ENCODE results near the gene TTLL7. TPM values are rescaled to one million over a fixed set of nuclear protein-coding genes. Genes with fewer than 3 reads are reported as not detected.

The TTLL7 gene
- total and polyA plus RNA-seq, 8 donors: 3.9 to 15.0 (median 6.4) TPM

DNA sequence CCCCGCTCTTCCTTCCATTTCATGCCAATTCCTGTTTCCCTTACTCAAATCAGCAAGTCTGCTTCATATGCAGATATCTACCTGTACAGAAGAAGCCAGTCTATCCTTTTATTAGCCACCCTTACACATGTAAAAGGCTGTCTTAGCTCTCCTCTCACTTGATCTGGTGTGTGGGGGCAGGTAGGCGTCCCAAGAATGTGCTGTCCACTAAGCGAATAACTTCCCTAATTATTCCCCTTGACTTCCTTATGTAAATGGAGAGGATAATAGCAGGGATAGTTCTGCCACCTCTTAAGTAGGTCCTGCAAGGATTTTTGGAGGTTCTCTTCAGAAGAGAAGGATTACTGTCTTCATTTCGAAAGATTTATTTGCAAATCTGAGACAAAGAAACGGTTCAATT is 160.4 kb downstream of the TTLL7 start:
- intact Hi-C loops (cut with DNase I): no loop called here
- DNase-seq (no peak), ATAC-seq (no peak)
- H3K27ac ChIP-seq: no peak overlapping the region
- no peaks in the 10 kb centered on the region for H3K4me1 ChIP-seq
- TF ChIP-seq, protein P1, sequence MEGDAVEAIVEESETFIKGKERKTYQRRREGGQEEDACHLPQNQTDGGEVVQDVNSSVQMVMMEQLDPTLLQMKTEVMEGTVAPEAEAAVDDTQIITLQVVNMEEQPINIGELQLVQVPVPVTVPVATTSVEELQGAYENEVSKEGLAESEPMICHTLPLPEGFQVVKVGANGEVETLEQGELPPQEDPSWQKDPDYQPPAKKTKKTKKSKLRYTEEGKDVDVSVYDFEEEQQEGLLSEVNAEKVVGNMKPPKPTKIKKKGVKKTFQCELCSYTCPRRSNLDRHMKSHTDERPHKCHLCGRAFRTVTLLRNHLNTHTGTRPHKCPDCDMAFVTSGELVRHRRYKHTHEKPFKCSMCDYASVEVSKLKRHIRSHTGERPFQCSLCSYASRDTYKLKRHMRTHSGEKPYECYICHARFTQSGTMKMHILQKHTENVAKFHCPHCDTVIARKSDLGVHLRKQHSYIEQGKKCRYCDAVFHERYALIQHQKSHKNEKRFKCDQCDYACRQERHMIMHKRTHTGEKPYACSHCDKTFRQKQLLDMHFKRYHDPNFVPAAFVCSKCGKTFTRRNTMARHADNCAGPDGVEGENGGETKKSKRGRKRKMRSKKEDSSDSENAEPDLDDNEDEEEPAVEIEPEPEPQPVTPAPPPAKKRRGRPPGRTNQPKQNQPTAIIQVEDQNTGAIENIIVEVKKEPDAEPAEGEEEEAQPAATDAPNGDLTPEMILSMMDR (IDR thresholded peaks at IDR 0.05): no peak
- H3K4me3 ChIP-seq: no peak overlapping the region
- H3K36me3 ChIP-seq: no peaks in the 10 kb centered on the region
- no peaks in the 10 kb centered on the region for H3K9me3 ChIP-seq
- H3K27me3 ChIP-seq: no peaks in the 10 kb centered on the region

DNA sequence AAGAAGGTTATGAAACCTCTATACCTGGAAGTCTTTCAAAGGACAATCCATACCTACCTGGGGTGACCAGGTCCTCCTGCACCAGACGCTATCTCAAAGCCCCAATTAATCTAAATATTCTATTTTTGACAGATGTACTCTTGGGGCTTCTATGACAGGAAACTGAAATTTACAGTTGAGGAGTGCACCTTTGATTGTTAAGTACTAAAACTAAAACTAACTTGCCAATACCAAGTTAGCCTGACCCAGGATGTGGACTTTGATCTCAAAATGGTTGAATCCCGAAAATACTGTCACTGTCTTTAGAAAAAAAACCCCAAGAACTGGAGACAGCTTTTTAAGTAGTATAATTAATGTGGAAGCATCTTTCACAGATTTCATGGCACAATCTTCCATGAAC is 162.4 kb downstream of the TTLL7 start:
- no peak for ATAC-seq

DNA sequence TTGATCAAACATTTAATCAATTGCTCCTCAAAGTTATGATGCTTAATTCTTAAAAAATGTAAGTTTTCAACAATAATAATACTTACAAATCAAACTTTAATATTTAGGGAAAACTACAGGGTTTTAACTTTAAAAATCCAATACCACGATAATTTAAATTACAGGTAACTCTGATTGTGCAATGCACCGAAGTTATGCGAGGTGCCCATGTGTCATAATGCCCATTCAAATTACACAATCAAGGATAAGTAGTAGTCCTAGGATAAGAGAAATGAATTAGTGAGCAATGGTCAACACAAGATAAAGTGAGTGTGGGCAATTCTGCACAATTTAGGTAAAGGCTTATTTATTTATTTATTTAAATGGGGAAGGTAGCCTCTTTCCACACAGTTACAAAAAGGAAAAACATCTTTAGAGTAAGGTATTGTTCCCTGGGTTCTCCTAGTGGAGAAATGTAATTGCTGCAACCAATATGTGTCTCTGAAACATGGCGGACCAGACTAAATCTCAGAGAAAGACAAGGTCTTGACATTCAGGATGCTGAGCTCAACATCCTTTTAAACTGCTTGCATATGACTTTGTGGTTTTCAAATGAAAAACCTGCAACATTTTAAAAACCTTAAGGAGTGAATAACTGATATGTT is 164.2 kb downstream of the TTLL7 start:
- H3K27me3 ChIP-seq: no peaks in the 10 kb centered on the region
- DNase-seq (no peak), ATAC-seq (no peak)
- H3K4me3 ChIP-seq: no peak overlapping the region
- H3K9me3 ChIP-seq: no peaks in the 10 kb centered on the region
- no peaks in the 10 kb centered on the region for H3K36me3 ChIP-seq
- TF ChIP-seq, protein P1 (IDR thresholded peaks at IDR 0.05): no peak
- intact Hi-C loops (cut with DNase I): no loop called here
- H3K4me1 ChIP-seq: no peaks in the 10 kb centered on the region
- no peak overlapping the region for H3K27ac ChIP-seq

More for the DNA sequence above, 162.4 kb downstream of the TTLL7 start:
- Histone ChIP-seq H3K36me3 (no peaks in the 10 kb centered on the region), H3K4me1 (no peaks in the 10 kb centered on the region), H3K4me3 (no peak overlapping the region), H3K9me3 (no peaks in the 10 kb centered on the region), H3K27ac (no peak overlapping the region), H3K27me3 (no peaks in the 10 kb centered on the region)
- DNase-seq: no peak
- TF ChIP-seq, protein P1 (IDR thresholded peaks at IDR 0.05): no peak
- intact Hi-C loops (cut with DNase I): no loop called here

DNA sequence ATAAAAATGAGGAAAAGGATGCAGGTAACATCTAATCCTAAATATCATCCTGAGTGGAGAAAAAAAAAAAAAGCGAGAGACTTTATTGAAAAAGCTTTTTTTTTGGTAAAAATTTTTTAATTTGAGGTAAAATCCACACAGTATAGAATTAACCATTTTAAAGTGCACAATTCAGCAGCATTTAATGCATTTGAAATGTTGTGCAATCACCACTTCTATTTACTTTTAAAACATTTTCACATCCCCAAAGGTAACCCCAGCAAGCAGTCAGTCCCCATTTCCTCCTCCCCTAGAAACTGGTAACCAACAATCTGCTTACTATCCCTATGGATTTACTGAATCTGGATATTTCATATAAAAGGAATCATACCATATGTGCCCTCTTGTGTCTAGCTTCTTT is 166.7 kb downstream of the TTLL7 start:
- no peaks in the 10 kb centered on the region for H3K9me3 ChIP-seq
- no peaks in the 10 kb centered on the region for H3K36me3 ChIP-seq
- intact Hi-C loops (cut with DNase I): no loop called here
- no peak for DNase-seq
- no peak overlapping the region for H3K27ac ChIP-seq
- H3K27me3 ChIP-seq: no peaks in the 10 kb centered on the region
- no peak for ATAC-seq
- H3K4me1 ChIP-seq: no peaks in the 10 kb centered on the region
- TF ChIP-seq, protein P1 (IDR thresholded peaks at IDR 0.05): no peak
- H3K4me3 ChIP-seq: no peak overlapping the region

DNA sequence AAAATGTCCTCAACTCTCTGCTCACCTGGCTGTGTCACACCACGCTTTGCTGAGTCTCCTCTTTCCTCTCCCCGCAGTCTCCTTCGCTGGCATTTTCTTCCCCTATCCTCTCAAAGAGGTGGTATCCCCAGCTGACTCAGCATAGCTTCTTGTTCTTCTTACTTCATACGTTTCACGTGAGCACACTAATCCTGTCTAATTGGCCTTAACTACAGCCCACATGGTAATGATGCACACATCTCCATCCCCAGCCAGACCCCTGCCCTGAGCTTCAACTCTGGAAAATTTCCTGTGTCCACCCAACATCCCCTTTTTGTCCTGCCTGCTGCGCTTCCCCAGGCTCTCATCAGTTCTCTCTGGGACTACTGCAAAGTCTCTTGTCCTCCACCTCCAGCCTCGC is 169.8 kb downstream of the TTLL7 start:
- Histone ChIP-seq H3K27ac (no peak overlapping the region), H3K9me3 (peaks cover 0 to 2% of the 10 kb centered on the region in 2 donors), H3K27me3 (no peaks in the 10 kb centered on the region), H3K36me3 (no peaks in the 10 kb centered on the region), H3K4me3 (no peak overlapping the region), H3K4me1 (no peaks in the 10 kb centered on the region)
- ATAC-seq: no peak
- no peak for DNase-seq
- intact Hi-C loops (cut with DNase I): no loop called here
- TF ChIP-seq, protein P1 (IDR thresholded peaks at IDR 0.05): no peak
